ENCODE measurements around the gene ADGRL3.

DNA sequence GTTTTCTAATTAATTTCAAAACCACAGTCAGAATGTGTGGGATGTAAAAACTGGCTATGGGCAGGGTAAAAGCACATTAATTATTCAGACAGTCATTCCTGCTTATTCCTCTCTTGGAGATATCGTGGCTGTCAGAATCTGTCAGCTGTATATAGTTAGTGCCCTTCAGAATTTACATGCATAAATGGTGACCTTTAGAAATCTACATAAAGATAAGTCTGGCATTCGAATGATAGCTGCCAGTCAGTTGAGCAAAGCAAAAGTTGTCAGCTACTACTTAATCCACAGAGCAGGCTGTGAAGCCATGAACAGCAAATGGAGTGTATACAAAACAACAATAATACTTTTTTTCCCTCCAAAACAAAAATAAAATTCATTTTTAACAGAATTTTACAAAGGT lies 189.5 kb downstream of the ADGRL3 start:
- no peak for TF ChIP-seq CTCF (IDR thresholded peaks at IDR 0.05; ENCODE audit: insufficient read depth, low read length, poor library complexity, severe bottlenecking)
- no peak for TF ChIP-seq EZH2phosphoT487 (conservative IDR thresholded peaks at IDR 0.05; ENCODE audit: low read length)
